CD4-positive, alpha-beta T cell treated with Interleukin-2 at 100 ng/mL for 4 hours (primary cell): Measurements from ENCODE around the gene TBPL2.
"Not testable (repeated sequence)": the region's sequence is repeated elsewhere in the genome, so short reads cannot be mapped to it uniquely, and the experiment has no call there.

ENCODE experiments used
- DNase-seq: peaks from one replicate; pipeline ENCODE4 v3.0.0-alpha.2; 2020; ENCODE audit warnings: low spot score

The TBPL2 gene

DNA sequence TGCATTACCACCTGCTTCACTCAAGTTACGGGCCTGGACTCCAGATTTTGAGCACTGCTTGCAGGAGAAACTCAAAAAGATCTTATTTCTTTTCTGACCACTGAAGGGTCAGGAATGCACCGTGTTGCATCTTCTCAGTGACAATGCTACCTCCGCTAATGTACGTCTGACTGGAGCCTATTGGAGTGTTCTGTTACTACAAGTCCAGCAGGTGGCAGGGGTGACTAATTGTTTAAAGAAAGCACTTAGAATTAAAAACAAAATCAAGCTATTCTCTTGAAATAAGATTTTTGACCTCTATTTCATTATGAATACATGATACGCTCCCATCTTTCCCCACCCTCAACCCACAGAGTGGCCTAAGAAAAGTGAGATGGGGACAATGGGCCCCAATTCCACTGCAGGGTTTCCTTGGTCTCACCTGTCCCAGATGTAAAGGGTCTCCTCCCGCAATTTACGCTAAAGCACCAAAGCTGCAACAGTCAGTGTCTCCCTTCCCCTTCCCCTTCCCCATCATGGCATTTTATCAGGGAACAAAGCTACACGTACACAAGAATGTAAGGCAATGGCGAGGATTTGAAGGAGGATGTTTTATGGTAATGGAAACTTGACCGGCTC, 2.2 kb downstream of the TBPL2 start:
- DNase-seq = peak; percentile 15

DNA sequence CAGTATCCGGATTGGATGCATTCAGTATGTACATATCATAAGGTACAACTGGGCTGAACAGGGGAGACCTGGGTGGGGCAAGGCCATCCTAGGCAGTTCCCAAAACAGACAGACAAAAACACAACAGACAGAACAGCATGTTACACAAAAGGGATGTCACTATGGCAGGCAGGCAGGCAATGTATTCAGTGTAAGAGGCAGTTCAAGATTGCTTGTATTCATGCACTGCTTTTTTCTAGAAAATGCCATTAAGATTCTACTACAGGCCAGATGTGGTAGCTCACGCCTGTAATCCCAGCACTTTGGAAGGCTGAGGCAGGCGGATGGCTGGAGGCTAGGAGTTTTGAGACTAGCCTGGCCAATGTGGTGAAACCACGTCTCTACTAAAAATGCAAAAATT, 3.5 kb downstream of the TBPL2 start:
- no peak for DNase-seq

DNA sequence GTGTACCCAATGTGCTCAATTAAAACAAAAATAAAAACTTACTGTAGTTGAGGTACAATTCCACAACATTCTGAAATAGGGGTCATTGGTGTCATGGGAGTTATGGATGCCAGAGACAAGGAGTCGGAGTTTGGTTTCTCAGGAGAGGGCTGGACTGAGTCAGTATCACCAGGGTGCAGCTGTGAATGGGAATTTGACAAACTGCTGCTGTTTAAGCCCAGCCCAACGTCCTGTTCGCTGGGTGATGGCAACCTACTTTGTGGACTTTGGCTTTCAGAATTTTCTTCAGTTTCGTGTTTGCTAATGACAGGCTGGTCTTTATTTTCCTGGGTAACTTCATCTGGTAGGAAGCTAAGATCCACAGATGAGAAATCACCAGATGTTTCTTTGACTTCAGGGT, 3.9 kb downstream of the TBPL2 start:
- DNase-seq = no peak

DNA sequence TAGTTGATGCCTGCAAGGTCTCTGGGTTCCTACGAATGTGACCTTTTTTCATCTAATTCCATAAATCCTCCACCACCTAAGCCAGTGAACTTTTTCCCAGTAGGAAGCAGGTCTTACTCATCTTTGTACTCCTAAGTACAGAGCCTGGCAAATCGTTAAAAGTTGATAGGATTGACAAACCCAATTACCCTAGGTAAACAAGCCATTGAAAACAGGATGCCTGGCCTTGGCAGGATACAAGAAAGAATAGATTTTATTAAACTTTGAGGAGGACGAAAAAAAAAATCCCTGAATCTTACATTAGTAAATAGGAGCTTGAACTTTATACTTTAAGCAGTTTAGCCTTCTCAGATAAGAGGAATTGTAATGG, 5.6 kb downstream of the TBPL2 start:
- DNase-seq = no peak

DNA sequence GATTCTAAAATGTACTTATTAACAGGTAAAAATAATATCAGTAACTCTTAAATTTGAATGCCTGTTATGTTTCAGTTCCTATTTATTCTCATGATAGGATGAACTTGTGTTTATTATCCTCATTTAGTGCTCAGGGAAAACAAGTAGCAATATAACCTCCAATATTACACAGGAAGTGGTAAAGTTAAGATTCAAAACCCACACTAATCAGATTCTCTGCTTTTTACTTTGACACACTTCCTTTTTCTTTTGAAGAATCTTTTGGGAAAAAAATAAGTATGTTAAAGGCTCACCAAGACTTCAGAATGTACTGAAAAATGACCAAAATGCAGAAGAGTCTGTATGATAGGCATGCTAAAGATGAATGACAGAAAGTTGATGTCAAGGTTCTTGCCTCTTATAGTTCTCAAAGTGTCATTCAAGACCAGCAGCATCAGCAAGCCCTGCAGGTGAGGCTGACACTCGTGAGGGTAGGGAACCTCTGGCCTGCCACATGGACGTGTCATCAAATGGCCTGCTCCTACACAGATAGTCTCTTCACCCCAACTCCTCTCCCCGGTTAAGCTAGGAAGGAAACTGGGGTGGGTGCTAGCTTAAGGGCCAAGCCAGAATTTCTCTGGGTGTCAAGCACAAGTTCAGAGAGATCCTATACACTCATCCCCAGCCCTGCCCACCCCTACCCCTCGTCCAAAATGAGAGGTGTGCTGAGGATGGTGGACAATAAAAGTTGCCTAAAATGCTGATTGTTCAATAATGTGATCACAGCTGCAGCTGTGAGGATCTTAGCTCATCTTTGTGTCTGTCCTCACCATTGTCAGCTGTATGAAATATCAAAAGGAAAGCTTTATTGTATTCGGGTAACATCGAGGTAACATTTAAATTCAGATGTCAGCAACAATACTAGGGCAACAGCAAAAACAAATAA, 6.3 kb downstream of the TBPL2 start:
- DNase-seq = peak; percentile 10

DNA sequence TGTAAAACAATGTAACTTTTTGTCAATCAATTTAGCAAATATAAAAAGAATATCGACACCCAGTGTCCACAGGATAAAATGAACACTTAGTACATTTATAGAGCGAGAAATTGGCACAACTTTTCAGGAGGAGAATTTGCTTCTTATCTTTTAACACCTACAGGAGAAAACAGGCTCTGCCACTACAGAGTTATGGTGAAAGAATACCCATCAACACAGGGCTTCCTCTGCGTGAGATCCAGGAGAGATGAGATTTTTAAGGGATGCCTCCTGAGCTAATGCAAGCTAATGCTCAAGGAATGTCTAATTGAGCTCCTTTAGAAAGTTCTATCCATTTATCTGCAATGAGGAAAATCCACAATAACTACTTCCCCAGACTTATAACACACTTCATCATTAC, 7.8 kb downstream of the TBPL2 start:
- no peak for DNase-seq

DNA sequence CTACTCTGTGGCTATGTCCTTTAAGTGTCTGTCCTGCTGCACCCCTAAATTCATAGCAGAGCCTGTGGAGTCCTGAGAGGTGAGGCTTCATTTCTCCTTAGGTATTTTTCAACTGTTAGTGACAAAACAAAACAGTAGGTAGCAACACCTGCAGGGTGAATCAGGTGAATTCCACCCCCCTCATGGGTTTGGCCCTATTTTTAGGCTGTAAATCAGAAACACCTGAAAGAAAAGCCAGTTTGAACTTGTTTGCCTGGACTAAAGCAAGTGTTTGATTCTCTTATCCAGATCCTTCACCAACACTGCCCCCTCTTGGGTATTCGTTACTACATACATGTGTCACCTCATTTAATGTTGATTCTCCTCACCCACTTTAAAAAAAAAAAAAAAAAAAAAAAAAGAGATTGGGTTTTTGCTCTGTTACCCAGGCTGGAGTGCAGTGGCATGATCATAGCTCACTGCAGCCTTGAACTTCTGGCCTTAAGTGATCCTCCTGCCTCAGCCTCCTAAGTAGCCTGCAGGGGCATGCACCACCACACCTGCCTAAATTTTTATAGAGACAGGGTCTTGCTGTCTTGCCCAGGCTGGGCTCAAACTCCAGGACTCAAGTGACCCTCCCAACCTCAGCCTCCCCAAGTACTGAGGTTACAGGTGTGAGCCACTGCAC, 10.3 kb downstream of the TBPL2 start:
- DNase-seq = peak; percentile 86

DNA sequence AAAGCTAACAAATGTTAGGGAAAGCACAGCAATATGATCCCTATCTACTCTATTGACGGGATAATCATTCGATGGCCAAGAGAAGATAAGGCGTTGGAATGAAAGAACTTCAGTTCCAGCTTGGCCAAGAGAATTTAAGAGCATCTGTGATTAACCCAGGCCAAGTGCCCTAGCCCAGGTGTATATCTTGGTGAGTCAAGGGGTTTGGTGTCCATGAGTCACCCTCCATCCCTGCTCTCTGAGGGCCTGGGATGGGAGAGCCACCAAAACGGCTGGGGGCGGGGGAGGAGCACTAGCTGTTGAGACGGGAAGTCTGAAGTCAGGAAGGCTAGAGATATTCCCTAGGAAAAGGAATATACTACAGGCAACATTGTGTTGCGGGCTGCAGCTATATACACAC, 13.0 kb downstream of the TBPL2 start:
- no peak for DNase-seq

DNA sequence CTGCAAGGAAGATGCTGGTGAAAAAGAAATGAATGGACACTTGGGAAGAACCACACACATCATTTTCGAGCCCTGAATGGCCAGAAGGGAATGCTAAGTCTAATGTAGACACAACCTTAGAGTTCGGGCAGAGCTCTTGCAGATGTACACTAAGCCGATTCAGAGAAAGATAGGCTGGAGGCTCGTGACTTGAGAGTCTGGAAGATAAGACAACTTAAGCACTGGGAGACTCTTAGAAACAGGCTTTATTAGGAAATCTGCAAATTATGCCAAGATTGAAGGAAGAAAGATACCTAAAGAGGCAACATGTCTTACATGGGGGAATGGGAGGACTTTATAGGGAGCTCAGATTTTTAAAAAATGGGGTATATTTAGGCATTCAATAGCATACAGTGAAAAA, 13.5 kb downstream of the TBPL2 start:
- no peak for DNase-seq

DNA sequence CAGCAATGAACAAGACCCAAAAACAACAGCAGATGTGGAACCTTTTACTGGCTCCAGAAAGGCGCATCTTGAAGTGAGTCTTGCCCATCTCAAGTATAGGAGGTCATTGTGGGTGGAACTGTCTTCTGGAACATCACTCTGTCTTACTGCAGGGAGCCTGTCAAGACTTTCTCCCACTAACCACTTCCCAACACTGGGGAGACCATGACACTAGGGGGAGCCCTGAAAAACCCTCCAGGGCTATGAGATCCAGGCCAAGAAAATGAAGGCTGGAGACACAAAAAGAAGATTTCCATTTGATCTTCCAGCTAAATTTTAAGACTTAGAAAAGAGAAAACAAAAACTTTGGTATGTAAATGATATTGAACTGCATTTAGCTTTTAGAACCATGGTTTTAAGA, 15.3 kb downstream of the TBPL2 start:
- DNase-seq = no peak

DNA sequence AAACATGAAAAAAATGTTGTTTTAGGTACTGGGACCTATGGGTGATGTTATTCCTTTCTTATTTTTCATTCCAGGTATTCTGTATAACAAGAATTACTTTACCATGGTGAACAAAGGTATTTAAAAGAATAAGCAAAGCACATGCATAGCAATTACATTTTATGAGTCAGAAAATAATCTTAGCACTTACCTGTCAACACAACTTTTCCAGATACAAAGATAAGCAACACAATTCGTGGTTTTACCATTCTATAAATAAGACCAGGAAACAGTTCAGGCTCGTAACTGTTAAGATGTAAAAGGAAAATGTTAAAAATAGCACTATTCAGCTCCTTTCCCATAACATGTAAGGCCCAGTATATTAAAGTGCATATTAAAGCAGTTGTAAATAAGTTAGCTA, 16.4 kb downstream of the TBPL2 start:
- DNase-seq = no peak

DNA sequence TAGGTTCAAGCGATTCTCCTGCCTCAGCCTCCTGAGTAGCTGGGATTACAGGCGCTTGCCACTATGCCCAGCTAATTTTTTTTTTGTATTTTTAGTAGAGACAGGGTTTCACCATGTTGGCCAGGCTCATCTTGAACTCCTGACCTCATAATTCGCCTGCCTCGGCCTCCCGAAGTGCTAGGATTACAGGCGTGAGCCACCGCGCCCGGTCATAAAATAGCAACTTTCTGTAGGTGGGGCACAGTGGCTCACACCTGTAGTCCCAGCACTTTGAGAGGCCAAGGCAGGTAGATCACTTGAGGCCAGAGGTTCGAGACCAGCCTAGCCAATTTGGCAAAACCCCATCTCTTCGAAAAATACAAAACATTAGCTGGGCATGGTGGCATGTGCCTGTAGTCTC, 18.1 kb downstream of the TBPL2 start:
- DNase-seq = not testable (repeated sequence)

DNA sequence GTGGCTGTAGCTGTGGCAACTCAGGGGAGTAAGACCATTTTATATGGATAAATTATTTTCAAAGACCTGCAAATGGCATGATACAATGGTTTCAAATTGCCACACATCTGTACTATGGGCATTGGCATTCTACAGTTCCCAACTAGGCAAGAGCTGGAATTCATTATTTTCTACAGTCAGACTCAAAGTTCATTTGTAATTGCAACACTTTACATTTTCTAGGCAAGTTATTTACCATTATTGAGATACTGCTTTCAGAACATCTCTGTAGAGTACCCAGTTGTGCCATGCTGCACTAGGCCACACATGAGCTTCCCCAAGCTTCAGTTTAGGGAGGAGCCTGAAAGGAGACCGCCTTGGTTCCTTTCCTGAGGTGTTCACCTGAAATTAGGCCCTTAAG, 20.8 kb downstream of the TBPL2 start:
- no peak for DNase-seq

DNA sequence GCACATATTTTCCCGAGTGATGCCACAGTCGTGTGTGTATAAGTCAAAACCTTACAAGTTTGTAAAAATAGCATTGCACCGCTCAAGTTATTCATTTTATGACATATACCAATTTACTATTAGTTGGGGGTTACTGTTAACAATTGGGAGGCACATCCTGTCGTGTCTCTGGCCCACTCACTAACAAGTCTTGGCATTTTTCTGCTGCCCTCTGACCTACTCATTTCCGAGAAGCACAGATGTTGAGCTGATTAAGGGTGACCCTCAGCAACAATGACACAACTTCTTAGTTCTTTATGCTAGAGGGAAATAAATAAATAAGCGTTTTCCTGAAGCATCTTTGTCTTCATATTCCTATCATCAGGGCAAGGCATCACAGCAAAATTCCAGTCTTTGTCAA, 22.0 kb downstream of the TBPL2 start:
- no peak for DNase-seq

DNA sequence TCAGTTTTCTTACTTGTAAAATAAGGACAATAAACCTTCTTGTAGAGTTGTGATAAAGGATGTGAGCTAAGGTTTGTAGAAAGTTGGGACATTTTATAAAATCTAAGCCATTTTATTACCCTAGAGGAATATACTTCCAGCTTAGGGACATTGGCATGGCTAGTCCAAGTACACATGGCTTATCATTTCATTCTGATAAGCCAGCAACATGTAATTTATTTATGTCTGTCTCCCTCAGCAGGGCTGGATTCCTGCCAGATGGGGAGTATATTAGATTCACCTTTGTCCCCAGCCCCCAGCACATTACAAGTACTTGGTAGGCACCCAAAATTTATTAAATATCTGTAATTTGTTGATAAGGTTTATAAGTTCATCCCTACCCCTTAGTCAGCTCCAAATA, 22.5 kb downstream of the TBPL2 start:
- DNase-seq = no peak

DNA sequence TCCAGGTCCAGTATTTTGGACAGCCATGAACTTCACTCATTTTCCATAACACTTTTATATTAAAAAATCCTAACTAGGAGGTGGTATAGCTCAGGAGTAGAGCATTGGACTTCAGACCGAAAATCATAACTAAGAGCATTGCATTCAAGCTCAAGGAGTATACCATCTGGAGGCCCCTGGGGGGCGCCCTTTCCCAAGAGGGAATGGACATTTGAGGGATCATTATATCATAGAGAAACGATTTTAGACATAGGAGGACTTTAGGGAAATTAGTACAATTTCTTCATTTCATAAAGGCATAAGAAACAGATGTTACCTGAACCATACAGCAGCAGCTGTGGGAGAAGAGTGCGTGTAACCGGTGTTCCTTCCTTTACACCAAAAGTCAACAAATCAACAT, 23.6 kb downstream of the TBPL2 start:
- no peak for DNase-seq

DNA sequence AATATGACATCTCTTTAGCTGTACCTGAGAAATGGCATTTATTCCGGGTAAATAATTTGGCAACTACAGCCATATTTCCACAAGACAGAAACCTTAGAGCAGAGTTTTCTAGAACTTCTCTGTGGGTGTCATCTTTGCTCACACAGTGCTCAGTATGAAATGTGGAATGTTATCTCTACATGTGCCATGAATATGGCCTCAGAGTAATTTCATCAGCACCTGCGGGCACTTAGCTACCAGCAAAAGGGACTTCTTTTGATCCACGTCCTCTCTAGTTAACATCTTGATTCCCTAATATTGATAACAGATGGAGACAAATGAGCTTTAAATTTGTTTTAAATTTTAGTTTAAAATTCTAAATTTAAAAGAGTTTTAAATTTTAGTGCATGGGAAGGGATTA, 25.9 kb downstream of the TBPL2 start:
- DNase-seq = no peak

DNA sequence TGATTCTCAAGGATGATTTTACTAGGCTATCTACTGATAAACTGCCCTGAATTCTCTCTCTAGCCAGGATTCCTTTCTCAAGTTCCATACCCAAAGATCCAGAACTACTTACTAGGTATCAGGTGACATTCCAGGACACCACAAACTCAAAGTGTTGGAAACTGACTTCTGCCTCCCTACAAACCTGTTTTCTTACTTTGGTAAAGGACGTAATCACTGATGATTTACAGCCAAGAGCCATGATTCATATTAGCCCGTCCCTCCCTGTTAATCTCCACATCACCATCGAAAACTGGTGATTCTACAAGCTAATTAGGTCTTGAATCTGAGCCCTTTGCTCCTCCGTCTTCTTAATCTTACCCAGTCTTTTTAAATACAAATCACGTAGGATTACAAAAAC, 27.7 kb downstream of the TBPL2 start:
- no peak for DNase-seq

DNA sequence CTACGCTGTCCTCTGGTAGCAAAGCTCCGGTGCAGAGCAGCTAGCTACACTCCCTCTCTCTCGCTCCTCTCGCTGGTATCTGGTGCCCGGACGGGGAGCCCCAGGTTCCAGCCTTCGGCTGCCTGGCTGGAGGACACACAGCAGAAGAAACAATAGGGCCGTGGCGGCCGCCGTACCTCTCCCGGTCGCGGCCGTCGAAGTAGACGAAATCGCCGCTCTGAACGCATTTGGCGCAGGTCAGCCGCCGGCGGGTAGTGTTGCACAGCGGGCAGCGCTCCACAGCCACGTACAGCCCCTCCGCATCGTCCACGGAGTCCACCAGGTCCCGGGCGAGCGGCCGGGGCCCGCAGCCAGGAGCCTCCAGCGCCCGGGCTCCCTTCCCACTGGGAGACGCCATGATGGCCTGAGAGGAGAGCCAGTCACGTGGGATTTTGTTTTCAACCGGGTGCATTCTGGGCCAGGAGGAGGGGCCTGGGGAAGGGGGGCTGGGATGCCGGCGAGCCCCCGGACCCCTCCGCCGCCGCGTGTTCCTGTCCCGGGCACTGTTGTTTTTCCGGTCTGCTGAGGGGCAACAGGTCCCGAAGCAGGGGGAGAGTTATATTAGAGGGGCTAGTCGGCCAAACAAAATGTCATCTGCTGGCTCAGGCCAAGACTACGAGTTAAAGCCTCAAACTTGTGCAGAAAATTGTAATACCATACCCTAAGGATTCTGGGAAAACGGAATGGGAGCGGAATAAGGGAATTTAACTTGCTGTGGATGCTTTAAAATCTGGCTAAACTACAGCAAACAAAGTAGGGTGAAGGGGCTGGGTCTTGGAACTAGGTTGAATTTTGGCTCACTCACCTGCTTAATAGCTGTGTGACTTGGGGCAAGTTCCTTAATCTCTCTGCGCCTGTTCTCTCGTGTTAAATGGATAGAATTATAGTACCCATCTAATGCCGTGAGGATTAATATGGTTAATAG, 28.7 kb downstream of the TBPL2 start, which contains the start of gene ATG14:
Gene ATG14, minus strand, starts transcription at position 405 of the 964 bp plus-strand sequence. Its CDS starts 8 bp downstream, at position 397.
- DNase-seq = peak; percentile 74

DNA sequence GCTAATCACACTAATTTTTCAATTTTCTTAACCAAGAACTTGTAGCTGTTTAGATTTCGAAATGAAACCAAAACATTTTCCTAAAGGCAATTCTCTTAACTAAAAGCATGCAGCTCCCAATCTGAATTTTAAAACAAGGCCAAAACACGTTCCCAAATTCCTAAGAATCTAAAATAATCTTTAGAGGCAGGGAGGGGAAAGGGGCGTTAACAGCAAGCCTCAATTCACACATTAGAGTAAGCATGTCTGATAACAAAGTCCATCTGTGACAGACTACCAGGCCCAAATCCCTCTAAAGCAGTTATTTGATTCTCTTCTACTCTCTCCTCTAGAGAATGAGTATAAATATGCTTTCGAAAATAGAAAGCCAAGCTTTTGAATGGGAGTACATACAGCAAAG, 29.5 kb downstream of the TBPL2 start:
- no peak for DNase-seq

DNA sequence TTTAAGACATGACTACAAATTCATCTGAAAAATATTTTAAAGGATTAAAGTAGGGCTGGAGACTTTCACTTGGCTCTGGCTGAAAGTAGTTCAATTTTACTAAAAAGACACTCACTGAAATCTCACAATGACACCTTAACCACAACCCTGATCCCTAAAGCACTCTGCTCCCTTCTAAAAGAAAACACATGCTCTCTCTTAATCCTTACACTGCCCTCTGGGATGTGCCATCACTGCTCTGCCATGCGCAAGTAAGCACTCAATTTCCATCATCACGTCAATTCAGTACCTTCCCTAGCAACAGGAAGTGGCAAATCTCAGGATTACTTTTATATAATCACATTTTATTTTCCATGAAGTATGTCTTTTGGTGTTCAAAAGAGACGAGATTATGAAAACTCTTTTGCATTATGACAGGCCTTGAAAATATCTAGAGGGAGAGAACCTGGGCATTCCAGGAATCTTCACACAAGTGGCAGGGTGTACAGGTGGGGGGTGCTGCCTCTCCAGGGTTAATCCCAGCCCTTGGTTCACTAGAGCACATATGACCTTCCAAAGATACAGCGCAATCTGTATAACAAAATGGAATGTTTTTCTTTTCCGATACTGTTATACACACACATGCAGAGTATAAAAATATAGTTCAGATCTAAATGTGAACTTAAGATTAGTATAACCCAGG, 36.1 kb downstream of the TBPL2 start:
- DNase-seq = no peak
